Prostate gland (tissue), 2 donors: ENCODE measurements around the gene SRGAP3. TPM values are rescaled to one million over a fixed set of nuclear protein-coding genes. Genes with fewer than 3 reads are reported as not detected.

Source experiments
- DNase-seq: peaks from one replicate; pipeline ENCODE4 v3.0.0-alpha.2; 2019; ENCODE audit warnings: low spot score
- H3K27ac ChIP-seq, 2 donors: fragments of 200-600 bp; sonication (generic); 2 replicates each; pipeline ENCODE4 v1.5.1; 2017 to 2019
- H3K27me3 ChIP-seq: fragments of 200-600 bp; sonication (generic); replicated peaks from 2 replicates; pipeline ENCODE4 v1.5.1; 2019; ENCODE audit not compliant: insufficient read depth
- H3K36me3 ChIP-seq, 2 donors: fragments of 200-600 bp; sonication (generic); 1 replicate in 1 of 2; 2 replicates in 1 of 2; pipeline versions ENCODE4 v1.5.1 to v1.8.1; 2017 to 2019
- H3K4me1 ChIP-seq: fragments of 200-600 bp; sonication (generic); replicated peaks from 2 replicates; pipeline ENCODE4 v1.5.1; 2019
- H3K4me3 ChIP-seq, 2 donors: fragments of 200-600 bp; sonication (generic); 2 replicates each; pipeline ENCODE4 v1.5.1; 2017 to 2019
- H3K9me3 ChIP-seq: fragments of 200-600 bp; sonication (generic); 2 replicates; pipeline ENCODE4 v1.5.1; 2017
- CTCF ChIP-seq, 4 experiments: fragments of 200-600 bp in 2 of 4; fragments of 450-650 bp in 2 of 4; sonication (generic) in 2 of 4; IDR thresholded peaks; 1 replicate in 3 of 4; 2 replicates in 1 of 4; pipeline ENCODE4 v1.5.1; 2016 to 2019; ENCODE audit warnings: antibody characterized with exemption in 4 of 4, mild to moderate bottlenecking in 2 of 4, moderate library complexity in 2 of 4
- POLR2A ChIP-seq: fragments of 450-650 bp; IDR thresholded peaks from one replicate; pipeline ENCODE4 v1.6.1; 2016; ENCODE audit warnings: antibody characterized with exemption, mild to moderate bottlenecking
- POLR2AphosphoS5 ChIP-seq: sonication (generic); formaldehyde crosslinking; IDR thresholded peaks from one replicate; pipeline ENCODE4 v1.6.1; 2017; ENCODE audit warnings: antibody characterized with exemption
- WGBS: methylation state at CpG from one replicate; pipeline ENCODE4 v1.1.5; 2018; 5-methylcytosine and 5-hydroxymethylcytosine counted together
- intact Hi-C: fragments of 100-400 bp; cut with DNase I; formaldehyde crosslinking; loops from one replicate; pipeline ENCODE4 v1.14.2; 2022
- total RNA-seq, 2 donors: library from RNA; depleted of rRNA; stranded (reverse); fragments of >200 nt; gene quantifications; one replicate each; pipeline ENCODE4 v1.1.0, GENCODE V29; 2016

Gene SRGAP3
- total RNA-seq, 2 donors from 2014 or later: 23.6 to 50.3 TPM

- no peak overlapping the region for H3K4me3 ChIP-seq
- no peak for DNase-seq
- no peaks in the 10 kb centered on the region for H3K4me1 ChIP-seq
- no peaks in the 10 kb centered on the region for H3K9me3 ChIP-seq
- intact Hi-C loops: no loop called here
- no peaks in the 10 kb centered on the region for H3K27me3 ChIP-seq
- WGBS: 89% methylated on average over 7 of the region's 7 CpGs
- no peak overlapping the region for H3K27ac ChIP-seq
- H3K36me3 ChIP-seq: no peaks in the 10 kb centered on the region
- TF ChIP-seq POLR2AphosphoS5 (no peak), CTCF (IDR thresholded peaks at IDR 0.05) (no peak), POLR2A (no peak)
Measured at GRCh38 chr3:8984526-8984925, 264.9 kb downstream of the SRGAP3 start.

GRCh38 chr3:8984081-8984480 is 265.4 kb downstream of the SRGAP3 start:
- intact Hi-C loops: no loop called here
- Histone ChIP-seq H3K27me3 (no peaks in the 10 kb centered on the region), H3K9me3 (no peaks in the 10 kb centered on the region), H3K36me3 (no peaks in the 10 kb centered on the region), H3K27ac (no peak overlapping the region), H3K4me3 (no peak overlapping the region), H3K4me1 (no peaks in the 10 kb centered on the region)
- TF ChIP-seq CTCF (IDR thresholded peaks at IDR 0.05) (no peak), POLR2AphosphoS5 (no peak), POLR2A (no peak)
- WGBS: 94% methylated on average over 6 of the region's 6 CpGs
- DNase-seq: no peak

GRCh38 chr3:8983591-8983990 is 265.9 kb downstream of the SRGAP3 start:
- Histone ChIP-seq H3K27ac (no peak overlapping the region), H3K9me3 (no peaks in the 10 kb centered on the region), H3K4me1 (no peaks in the 10 kb centered on the region), H3K27me3 (no peaks in the 10 kb centered on the region), H3K4me3 (no peak overlapping the region), H3K36me3 (no peaks in the 10 kb centered on the region)
- 92% methylated on average over 5 of the region's 5 CpGs for WGBS
- intact Hi-C loops: no loop called here
- no peak for TF ChIP-seq CTCF (IDR thresholded peaks at IDR 0.05)
- no peak for TF ChIP-seq POLR2AphosphoS5
- no peak for TF ChIP-seq POLR2A
- DNase-seq: no peak

GRCh38 chr3:8983026-8983425 is 266.4 kb downstream of the SRGAP3 start:
- Histone ChIP-seq H3K36me3 (no peaks in the 10 kb centered on the region), H3K9me3 (no peaks in the 10 kb centered on the region), H3K27me3 (no peaks in the 10 kb centered on the region), H3K4me3 (no peak overlapping the region), H3K4me1 (no peaks in the 10 kb centered on the region), H3K27ac (no peak overlapping the region)
- intact Hi-C loops: no loop called here
- TF ChIP-seq POLR2A: no peak
- TF ChIP-seq CTCF (IDR thresholded peaks at IDR 0.05): no peak
- TF ChIP-seq POLR2AphosphoS5: no peak
- no peak for DNase-seq
- WGBS: 88% methylated on average over 1 of the region's 1 CpG

GRCh38 chr3:8982509-8982908 is 266.9 kb downstream of the SRGAP3 start:
- no peak for DNase-seq
- intact Hi-C loops: no loop called here
- TF ChIP-seq POLR2AphosphoS5 (no peak), POLR2A (no peak), CTCF (IDR thresholded peaks at IDR 0.05) (no peak)

More at GRCh38 chr3:8982509-8982908, 266.9 kb downstream of the SRGAP3 start:
- Histone ChIP-seq H3K4me1 (no peaks in the 10 kb centered on the region), H3K9me3 (no peaks in the 10 kb centered on the region), H3K4me3 (no peak overlapping the region), H3K36me3 (no peaks in the 10 kb centered on the region), H3K27me3 (no peaks in the 10 kb centered on the region), H3K27ac (no peak overlapping the region)
- WGBS: 53% methylated on average over 5 of the region's 5 CpGs
